Ramos (cell line): ENCODE measurements around the gene HAPLN2.

Source experiments
- in situ Hi-C: fragments of 300-500 bp; cut with MboI; formaldehyde crosslinking; loops from one replicate; pipeline ENCODE4 v1.14.3; 2022; ENCODE audit warnings: low sequenced_read_pairs; ENCODE audit not compliant: unreplicated experiment

Gene HAPLN2

DNA sequence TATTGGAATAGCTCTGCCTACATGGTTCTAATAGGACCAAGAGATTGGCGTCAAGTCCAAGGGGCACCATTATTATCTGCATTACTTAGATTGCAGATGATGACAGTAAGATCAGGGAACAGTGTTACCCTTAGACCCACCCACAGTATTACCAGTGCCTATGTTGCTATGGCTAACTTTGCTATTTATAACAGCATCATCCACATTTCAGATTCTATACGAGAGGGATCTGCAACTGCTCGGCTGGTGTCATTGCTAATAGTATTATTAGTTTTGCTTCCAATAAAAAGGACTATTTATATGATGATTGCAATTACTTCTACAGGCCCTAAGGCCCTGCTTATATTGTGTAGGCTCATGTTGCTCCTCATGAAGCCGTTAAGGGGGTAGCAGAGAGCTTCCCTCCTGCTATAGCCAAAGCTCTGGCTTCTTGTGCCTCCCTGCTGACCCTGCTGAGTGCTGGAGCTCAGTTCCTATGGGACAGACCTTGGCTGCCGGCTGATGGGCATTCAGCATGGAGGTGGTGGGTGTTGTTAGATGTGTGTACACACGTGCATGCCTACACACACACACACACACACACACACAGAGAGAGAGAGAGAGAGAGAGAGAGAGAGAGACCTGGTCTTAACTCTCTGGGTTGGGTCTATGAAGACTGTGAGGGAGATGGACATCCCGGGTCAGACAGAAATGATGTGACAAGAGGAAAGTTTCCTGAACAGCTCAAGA lies 24.0 kb downstream of the HAPLN2 start:
- in situ Hi-C loops, result no loop called here

GRCh38 chr1:156643778-156644092 lies 24.5 kb downstream of the HAPLN2 start:
- in situ Hi-C loops, result no loop called here

- in situ Hi-C loops, result no loop called here
Observed at GRCh38 chr1:156644146-156644545, 24.9 kb downstream of the HAPLN2 start.

- in situ Hi-C loops, result no loop called here
Observed at GRCh38 chr1:156644640-156645039, 25.4 kb downstream of the HAPLN2 start.

DNA sequence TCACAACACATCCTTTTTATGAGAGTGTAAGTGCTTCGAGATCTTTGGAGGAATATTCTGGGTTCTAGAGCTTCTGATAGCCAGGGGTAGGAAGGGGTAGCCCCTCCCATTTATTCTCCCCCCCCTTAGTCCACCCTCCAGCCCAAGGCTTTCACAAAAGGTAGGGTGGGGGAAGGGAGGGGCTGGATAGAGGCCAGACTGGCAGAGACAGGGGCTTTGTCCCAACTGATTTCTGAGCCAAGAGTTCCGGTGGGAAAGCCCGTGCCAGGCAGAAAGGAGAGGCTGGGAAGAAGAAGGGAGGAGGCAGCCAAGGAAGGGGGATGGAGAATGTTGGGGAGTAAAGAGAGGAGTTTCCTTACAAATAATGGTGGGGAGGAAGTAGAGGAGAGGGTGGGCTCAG lies 25.8 kb downstream of the HAPLN2 start:
- in situ Hi-C loops, result no loop called here

DNA sequence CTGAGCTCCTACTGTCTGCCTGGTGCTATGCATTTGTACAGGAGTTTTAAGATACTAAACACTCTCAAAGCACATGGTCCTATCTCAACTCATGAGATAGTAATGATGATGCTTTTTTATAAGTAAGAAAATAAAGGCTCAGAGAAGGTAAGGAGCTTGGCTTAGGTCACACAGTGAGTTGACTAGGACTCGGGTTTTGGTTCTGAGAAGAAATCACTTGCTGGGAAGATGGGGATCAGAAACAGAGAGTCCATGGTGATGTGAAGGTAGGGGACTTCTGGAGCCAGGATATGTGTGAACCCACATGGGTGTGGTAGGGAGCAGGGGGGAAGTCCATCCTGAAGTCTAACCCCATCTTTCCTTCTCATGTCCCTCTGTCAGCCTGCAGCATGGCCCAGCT lies 26.5 kb downstream of the HAPLN2 start:
- in situ Hi-C loops, result no loop called here

GRCh38 chr1:156646738-156647211 lies 27.6 kb downstream of the HAPLN2 start:
- in situ Hi-C loops, result no loop called here

DNA sequence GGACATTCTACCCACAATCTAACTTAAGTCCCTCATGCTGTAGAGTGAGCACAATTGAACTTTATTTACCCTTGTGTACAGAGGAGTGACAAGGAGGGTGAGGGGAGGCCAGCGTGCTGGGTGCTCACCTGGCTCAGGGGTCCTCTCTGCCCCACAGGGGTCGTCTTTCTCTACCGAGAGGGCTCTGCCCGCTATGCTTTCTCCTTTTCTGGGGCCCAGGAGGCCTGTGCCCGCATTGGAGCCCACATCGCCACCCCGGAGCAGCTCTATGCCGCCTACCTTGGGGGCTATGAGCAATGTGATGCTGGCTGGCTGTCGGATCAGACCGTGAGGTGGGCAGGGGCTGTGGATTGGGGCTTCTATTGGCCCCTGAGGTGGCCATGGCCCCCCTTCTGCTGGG lies 28.1 kb downstream of the HAPLN2 start:
- in situ Hi-C loops, result no loop called here

DNA sequence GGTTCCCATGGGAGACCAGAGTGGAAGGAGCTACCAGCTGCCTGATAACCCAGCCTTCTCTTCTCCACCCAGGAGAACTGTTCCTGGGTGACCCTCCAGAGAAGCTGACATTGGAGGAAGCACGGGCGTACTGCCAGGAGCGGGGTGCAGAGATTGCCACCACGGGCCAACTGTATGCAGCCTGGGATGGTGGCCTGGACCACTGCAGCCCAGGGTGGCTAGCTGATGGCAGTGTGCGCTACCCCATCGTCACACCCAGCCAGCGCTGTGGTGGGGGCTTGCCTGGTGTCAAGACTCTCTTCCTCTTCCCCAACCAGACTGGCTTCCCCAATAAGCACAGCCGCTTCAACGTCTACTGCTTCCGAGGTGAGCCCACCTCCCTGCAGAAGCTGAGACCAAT lies 29.3 kb downstream of the HAPLN2 start:
- in situ Hi-C loops, result no loop called here

GRCh38 chr1:156648951-156649350 lies 29.7 kb downstream of the HAPLN2 start:
- in situ Hi-C loops, result no loop called here

- in situ Hi-C loops, result no loop called here
Observed at GRCh38 chr1:156652131-156652991, 33.1 kb downstream of the HAPLN2 start.

- in situ Hi-C loops, result no loop called here
Observed at GRCh38 chr1:156652992-156653355, 33.8 kb downstream of the HAPLN2 start.

DNA sequence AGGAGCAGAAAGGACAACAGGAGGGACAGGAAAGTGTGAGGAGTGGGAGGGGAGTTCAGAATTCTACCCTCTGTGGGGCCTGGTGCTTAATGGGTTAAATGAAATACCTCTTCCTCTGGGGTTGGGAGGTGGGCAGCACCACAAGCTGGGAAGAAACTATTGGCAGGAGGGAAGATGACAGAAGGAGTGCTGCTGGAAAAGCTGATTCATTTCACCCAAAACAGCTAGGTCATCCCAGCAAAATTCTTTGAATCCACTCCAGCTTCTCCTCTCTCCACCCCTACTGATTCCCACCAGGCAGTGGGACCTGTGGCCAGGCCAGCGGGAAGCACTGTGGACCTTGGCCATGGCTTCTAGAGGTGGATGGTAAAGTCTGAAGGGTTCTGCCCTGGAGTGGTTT lies 35.5 kb downstream of the HAPLN2 start:
- in situ Hi-C loops, result loop anchor here (5.0 kb wide), 1 partner anchor 32 kb away; no protein-coding TSS in a partner anchor

- in situ Hi-C loops, result loop anchor here (5.0 kb wide), 1 partner anchor 33 kb away; no protein-coding TSS in a partner anchor
Observed at GRCh38 chr1:156655151-156655903, 36.1 kb downstream of the HAPLN2 start.

DNA sequence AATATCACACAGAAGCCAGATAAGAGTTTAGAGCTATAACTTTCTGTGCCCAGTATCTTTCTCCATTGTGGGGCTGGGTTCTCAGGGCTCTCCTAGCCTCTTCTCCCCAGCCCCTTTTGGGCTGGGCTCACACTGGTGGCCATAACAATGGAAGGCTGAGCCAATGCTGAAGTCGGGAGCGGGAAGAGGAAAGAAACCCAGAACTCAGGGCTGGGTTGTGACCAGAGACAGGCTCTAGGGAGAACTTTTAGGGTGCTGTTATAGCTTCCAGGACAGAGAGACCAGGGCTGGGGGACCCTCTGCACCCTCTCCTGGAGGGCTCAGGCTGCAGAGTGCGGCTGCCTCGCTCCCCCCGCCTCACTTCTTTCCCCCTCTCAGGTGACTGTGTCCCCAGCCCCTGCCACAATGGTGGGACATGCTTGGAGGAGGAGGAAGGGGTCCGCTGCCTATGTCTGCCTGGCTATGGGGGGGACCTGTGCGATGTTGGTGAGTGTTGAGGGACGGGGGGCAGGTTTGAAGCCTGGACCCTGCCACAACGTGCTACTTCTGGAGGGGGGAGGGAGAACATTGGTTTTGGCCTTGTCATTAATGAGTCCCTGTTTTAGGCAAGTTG lies 36.8 kb downstream of the HAPLN2 start:
- in situ Hi-C loops, result loop anchor here (5.0 kb wide), 1 partner anchor 34 kb away; no protein-coding TSS in a partner anchor

DNA sequence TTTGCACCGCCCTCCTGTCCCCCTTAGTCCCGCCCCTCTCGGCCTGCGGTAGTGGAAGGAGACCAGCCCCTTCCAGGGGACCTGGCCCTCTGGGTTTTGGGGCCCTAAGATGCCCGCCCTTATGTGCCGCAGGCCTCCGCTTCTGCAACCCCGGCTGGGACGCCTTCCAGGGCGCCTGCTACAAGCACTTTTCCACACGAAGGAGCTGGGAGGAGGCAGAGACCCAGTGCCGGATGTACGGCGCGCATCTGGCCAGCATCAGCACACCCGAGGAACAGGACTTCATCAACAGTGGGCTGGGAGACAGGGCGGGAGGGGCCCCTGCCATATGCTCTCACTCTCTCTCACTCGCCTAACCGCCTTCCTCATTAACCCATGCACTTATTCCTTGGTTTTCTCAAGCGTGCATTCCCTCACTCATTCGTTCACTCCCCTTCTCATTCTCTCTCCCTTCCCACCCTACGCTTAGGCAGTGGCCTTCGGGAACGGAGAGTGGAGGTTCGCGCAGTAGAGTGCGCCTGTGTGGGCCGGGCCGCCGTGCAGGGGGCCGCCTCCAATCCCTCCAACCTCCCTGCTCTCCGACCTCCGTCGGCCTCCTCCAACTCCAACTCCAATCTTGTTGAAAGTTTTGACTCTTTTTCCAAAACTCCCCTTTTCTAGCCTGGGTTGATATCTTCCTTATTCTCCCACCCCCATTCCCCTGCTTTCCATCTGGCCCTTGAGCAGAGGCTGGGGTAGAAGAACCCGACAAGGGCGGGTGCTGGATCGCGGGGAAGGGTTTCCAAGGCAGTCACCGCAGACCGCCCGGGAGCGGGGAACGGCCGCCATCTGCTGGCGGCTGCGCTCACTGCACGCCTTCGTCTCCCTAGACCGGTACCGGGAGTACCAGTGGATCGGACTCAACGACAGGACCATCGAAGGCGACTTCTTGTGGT lies 37.9 kb downstream of the HAPLN2 start:
- in situ Hi-C loops, result loop anchor here (5.0 kb wide), 1 partner anchor 35 kb away; no protein-coding TSS in a partner anchor

GRCh38 chr1:156657741-156658319 lies 38.6 kb downstream of the HAPLN2 start:
- in situ Hi-C loops, result loop anchor here (5.0 kb wide), 1 partner anchor 36 kb away; no protein-coding TSS in a partner anchor

DNA sequence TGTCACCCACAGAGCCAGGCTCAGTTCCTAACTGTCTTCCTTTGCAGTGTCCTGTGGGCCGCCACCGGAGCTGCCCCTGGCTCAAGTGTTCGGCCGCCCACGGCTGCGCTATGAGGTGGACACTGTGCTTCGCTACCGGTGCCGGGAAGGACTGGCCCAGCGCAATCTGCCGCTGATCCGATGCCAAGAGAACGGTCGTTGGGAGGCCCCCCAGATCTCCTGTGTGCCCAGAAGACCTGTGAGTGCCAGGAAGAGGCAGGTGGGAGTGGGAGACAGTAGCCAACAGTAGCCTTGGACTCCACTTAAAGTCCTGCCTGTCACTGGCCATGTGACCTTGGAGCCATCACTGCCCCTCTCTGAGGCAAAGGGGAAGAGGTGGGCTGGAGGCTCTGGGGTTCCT lies 39.3 kb downstream of the HAPLN2 start:
- in situ Hi-C loops, result loop anchor here (5.0 kb wide), 1 partner anchor 36 kb away; no protein-coding TSS in a partner anchor
